Stimulated activated CD4-positive, alpha-beta T cell treated with anti-CD3 and anti-CD28 coated beads, Interleukin-1b, Interleukin-23, amount 100 ng/mL, for 1 hour (primary cell): ENCODE measurements around the gene CACNG5.
"Not testable (repeated sequence)": the region's sequence is repeated elsewhere in the genome, so short reads cannot be mapped to it uniquely, and the experiment has no call there.

Experiments
- DNase-seq, 2 donors: peaks; one replicate each; pipeline ENCODE4 v3.0.0-alpha.2; 2020; ENCODE audit warnings: low read depth in 2 of 2

The CACNG5 gene

GRCh38 chr17:66849032-66849655 lies 14.2 kb downstream of the CACNG5 start:
- DNase-seq, result no peak

GRCh38 chr17:66849851-66850580 lies 15.1 kb downstream of the CACNG5 start:
- DNase-seq, result no peak

- DNase-seq, result no peak
Observed at GRCh38 chr17:66850692-66851091, 15.8 kb downstream of the CACNG5 start.

GRCh38 chr17:66855204-66855603 lies 20.3 kb downstream of the CACNG5 start:
- no peak for DNase-seq

- no peak for DNase-seq
Observed at GRCh38 chr17:66858226-66859083, 23.5 kb downstream of the CACNG5 start.

- no peak for DNase-seq
Observed at GRCh38 chr17:66859353-66859752, 24.4 kb downstream of the CACNG5 start.

GRCh38 chr17:66860204-66860603 lies 25.3 kb downstream of the CACNG5 start:
- DNase-seq, result no peak

- no peak for DNase-seq
Observed at GRCh38 chr17:66863820-66864219, 28.9 kb downstream of the CACNG5 start.

- DNase-seq, result no peak
Observed at GRCh38 chr17:66865151-66865550, 30.2 kb downstream of the CACNG5 start.

GRCh38 chr17:66873962-66874361 lies 39.0 kb downstream of the CACNG5 start:
- DNase-seq, result no peak

- no peak for DNase-seq
Observed at GRCh38 chr17:66884931-66885330, 50.0 kb downstream of the CACNG5 start.

GRCh38 chr17:66885417-66885816 lies 50.5 kb downstream of the CACNG5 start:
- no peak for DNase-seq

- DNase-seq, result no peak
Observed at GRCh38 chr17:66889480-66890230, 54.7 kb downstream of the CACNG5 start.

GRCh38 chr17:66892246-66892645 lies 57.3 kb downstream of the CACNG5 start:
- no peak for DNase-seq

- no peak for DNase-seq
Observed at GRCh38 chr17:66893382-66893781, 58.5 kb downstream of the CACNG5 start.

GRCh38 chr17:66893863-66894262 lies 58.9 kb downstream of the CACNG5 start:
- no peak for DNase-seq

- no peak for DNase-seq
Observed at GRCh38 chr17:66897141-66897540, 62.2 kb downstream of the CACNG5 start.

GRCh38 chr17:66898536-66898935 lies 63.6 kb downstream of the CACNG5 start:
- no peak for DNase-seq

GRCh38 chr17:66900126-66901010 lies 65.5 kb downstream of the CACNG5 start:
- DNase-seq, result no peak

- not testable (repeated sequence) for DNase-seq
Observed at GRCh38 chr17:66903296-66903695, 68.4 kb downstream of the CACNG5 start.

- DNase-seq, result no peak
Observed at GRCh38 chr17:66903781-66904180, 68.9 kb downstream of the CACNG5 start.
